KOPT-K1 (cell line): Measurements from ENCODE around the gene RAD51B.

Experiments used
- H3K27ac ChIP-seq: fragments of 200-600 bp; sonication (generic); 2 replicates; pipeline ENCODE4 v1.5.1; 2016; ENCODE audit warnings: antibody characterized with exemption, mild to moderate bottlenecking, low read depth, low read length; ENCODE audit not compliant: poor library complexity, severe bottlenecking
- H3K36me3 ChIP-seq: fragments of 200-600 bp; sonication (generic); 2 replicates; pipeline ENCODE4 v1.5.1; 2017; ENCODE audit warnings: antibody characterized with exemption, mild to moderate bottlenecking, low read length, moderate library complexity; ENCODE audit not compliant: insufficient read depth
- H3K9me3 ChIP-seq: fragments of 200-600 bp; sonication (generic); 2 replicates; pipeline ENCODE4 v1.5.1; 2017; ENCODE audit warnings: antibody characterized with exemption, low read length, mild to moderate bottlenecking; ENCODE audit not compliant: insufficient read depth, poor library complexity, severe bottlenecking

Gene RAD51B

GRCh38 chr14:68238976-68239375, 419.4 kb downstream of the RAD51B start:
- no peaks in the 10 kb centered on the region for H3K36me3 ChIP-seq
- no peak overlapping the region for H3K27ac ChIP-seq
- no peaks in the 10 kb centered on the region for H3K9me3 ChIP-seq

- Histone ChIP-seq H3K27ac (no peak overlapping the region), H3K9me3 (no peaks in the 10 kb centered on the region), H3K36me3 (no peaks in the 10 kb centered on the region)
Observed at GRCh38 chr14:68239988-68240771, 420.6 kb downstream of the RAD51B start.

GRCh38 chr14:68241862-68242487, 422.4 kb downstream of the RAD51B start:
- no peak overlapping the region for H3K27ac ChIP-seq
- no peaks in the 10 kb centered on the region for H3K36me3 ChIP-seq
- no peaks in the 10 kb centered on the region for H3K9me3 ChIP-seq

- Histone ChIP-seq H3K27ac (no peak overlapping the region), H3K36me3 (no peaks in the 10 kb centered on the region), H3K9me3 (no peaks in the 10 kb centered on the region)
Observed at GRCh38 chr14:68243450-68244010, 424.0 kb downstream of the RAD51B start.

GRCh38 chr14:68244262-68244980, 424.8 kb downstream of the RAD51B start:
- no peak overlapping the region for H3K27ac ChIP-seq
- no peaks in the 10 kb centered on the region for H3K36me3 ChIP-seq

GRCh38 chr14:68245146-68246073, 425.8 kb downstream of the RAD51B start:
- no peak overlapping the region for H3K27ac ChIP-seq
- no peaks in the 10 kb centered on the region for H3K9me3 ChIP-seq
- H3K36me3 ChIP-seq: no peaks in the 10 kb centered on the region

More at GRCh38 chr14:68244262-68244980, 424.8 kb downstream of the RAD51B start:
- no peaks in the 10 kb centered on the region for H3K9me3 ChIP-seq

GRCh38 chr14:68246074-68246785, 426.7 kb downstream of the RAD51B start:
- H3K36me3 ChIP-seq: no peaks in the 10 kb centered on the region
- H3K27ac ChIP-seq: no peak overlapping the region
- H3K9me3 ChIP-seq: no peaks in the 10 kb centered on the region

- H3K27ac ChIP-seq: no peak overlapping the region
- no peaks in the 10 kb centered on the region for H3K36me3 ChIP-seq
- no peaks in the 10 kb centered on the region for H3K9me3 ChIP-seq
Observed at GRCh38 chr14:68246786-68247105, 427.2 kb downstream of the RAD51B start.

- H3K9me3 ChIP-seq: no peaks in the 10 kb centered on the region
- H3K27ac ChIP-seq: no peak overlapping the region
- H3K36me3 ChIP-seq: no peaks in the 10 kb centered on the region
Observed at GRCh38 chr14:68247274-68247673, 427.7 kb downstream of the RAD51B start.

GRCh38 chr14:68247676-68248268, 428.2 kb downstream of the RAD51B start:
- H3K27ac ChIP-seq: no peak overlapping the region
- H3K9me3 ChIP-seq: no peaks in the 10 kb centered on the region

GRCh38 chr14:68248481-68249255, 429.1 kb downstream of the RAD51B start:
- no peak overlapping the region for H3K27ac ChIP-seq
- H3K36me3 ChIP-seq: no peaks in the 10 kb centered on the region
- H3K9me3 ChIP-seq: no peaks in the 10 kb centered on the region

More at GRCh38 chr14:68247676-68248268, 428.2 kb downstream of the RAD51B start:
- no peaks in the 10 kb centered on the region for H3K36me3 ChIP-seq

- Histone ChIP-seq H3K27ac (no peak overlapping the region), H3K36me3 (no peaks in the 10 kb centered on the region)
Observed at GRCh38 chr14:68249661-68250451, 430.3 kb downstream of the RAD51B start.

More at GRCh38 chr14:68249661-68250451, 430.3 kb downstream of the RAD51B start:
- H3K9me3 ChIP-seq: no peaks in the 10 kb centered on the region
